ENCODE measurements around the gene KMT2D.

The KMT2D gene

GRCh38 chr12:49057888-49058287 lies 2.7 kb downstream of the KMT2D start:
- Histone ChIP-seq H3K9ac (ENCODE audit: low read depth, low read length, poor library complexity, severe bottlenecking) (peak overlapping the region; percentile 94), H3K27me3 (ENCODE audit: insufficient read depth, low read length, poor library complexity, severe bottlenecking) (peaks cover 12% of the 10 kb centered on the region), H4K20me1 (ENCODE audit: insufficient read depth, low read length, poor library complexity, severe bottlenecking) (peaks cover 70% of the 10 kb centered on the region), H3K9me3 (ENCODE audit: insufficient read depth, low read depth, low read length) (no peaks in the 10 kb centered on the region), H3K4me2 (ENCODE audit: low read depth, low read length, poor library complexity, severe bottlenecking) (peak overlapping the region; percentile 99), H3K4me1 (ENCODE audit: insufficient read depth, low read length, poor library complexity, severe bottlenecking) (peaks cover 30% of the 10 kb centered on the region), H2AFZ (ENCODE audit: low read length) (no peak overlapping the region), H3K4me3 (ENCODE audit: low read length, poor library complexity, severe bottlenecking) (peak overlapping the region; percentile 86), H3F3A (ENCODE audit: low read depth) (no peaks in the 10 kb centered on the region), H3K79me2 (ENCODE audit: insufficient read depth, low read length) (peaks cover 86% of the 10 kb centered on the region), H3K36me3 (ENCODE audit: insufficient read depth, low read length) (peaks cover 24% of the 10 kb centered on the region), H3K9me2 (replicated peaks; ENCODE audit: low read depth, low read length) (no peaks in the 10 kb centered on the region)
- TF ChIP-seq CTCF (conservative IDR thresholded peaks at IDR 0.05; ENCODE audit: low read length) (no peak), EZH2phosphoT487 (IDR thresholded peaks at IDR 0.05; ENCODE audit: borderline replicate concordance) (no peak)

GRCh38 chr12:49055978-49056754 lies 4.4 kb downstream of the KMT2D start:
- peak overlapping the region; percentile 94 for H3K9ac ChIP-seq (ENCODE audit: low read depth, low read length, poor library complexity, severe bottlenecking)
- H3K79me2 ChIP-seq (ENCODE audit: insufficient read depth, low read length) = peaks cover 91% of the 10 kb centered on the region
- TF ChIP-seq EZH2phosphoT487 (IDR thresholded peaks at IDR 0.05; ENCODE audit: borderline replicate concordance) (no peak), CTCF (conservative IDR thresholded peaks at IDR 0.05; ENCODE audit: low read length) (no peak)
- H2AFZ ChIP-seq (ENCODE audit: low read length) = no peak overlapping the region
- H3K27me3 ChIP-seq (ENCODE audit: insufficient read depth, low read length, poor library complexity, severe bottlenecking) = peaks cover 12% of the 10 kb centered on the region
- H3F3A ChIP-seq (ENCODE audit: low read depth) = no peaks in the 10 kb centered on the region
- peak overlapping the region; percentile 86 for H3K4me3 ChIP-seq (ENCODE audit: low read length, poor library complexity, severe bottlenecking)
- no peaks in the 10 kb centered on the region for H3K9me2 ChIP-seq (replicated peaks; ENCODE audit: low read depth, low read length)
- H3K4me2 ChIP-seq (ENCODE audit: low read depth, low read length, poor library complexity, severe bottlenecking) = peak overlapping the region; percentile 99
- no peaks in the 10 kb centered on the region for H3K9me3 ChIP-seq (ENCODE audit: insufficient read depth, low read depth, low read length)
- peaks cover 26% of the 10 kb centered on the region for H3K4me1 ChIP-seq (ENCODE audit: insufficient read depth, low read length, poor library complexity, severe bottlenecking)
- H4K20me1 ChIP-seq (ENCODE audit: insufficient read depth, low read length, poor library complexity, severe bottlenecking) = peaks cover 83% of the 10 kb centered on the region
- H3K36me3 ChIP-seq (ENCODE audit: insufficient read depth, low read length) = peaks cover 42% of the 10 kb centered on the region

- Histone ChIP-seq H3F3A (ENCODE audit: low read depth) (no peaks in the 10 kb centered on the region), H3K4me3 (ENCODE audit: low read length, poor library complexity, severe bottlenecking) (peak overlapping the region; percentile 86), H3K4me1 (ENCODE audit: insufficient read depth, low read length, poor library complexity, severe bottlenecking) (peaks cover 26% of the 10 kb centered on the region), H3K27me3 (ENCODE audit: insufficient read depth, low read length, poor library complexity, severe bottlenecking) (peaks cover 9% of the 10 kb centered on the region), H3K36me3 (ENCODE audit: insufficient read depth, low read length) (peaks cover 52% of the 10 kb centered on the region), H3K79me2 (ENCODE audit: insufficient read depth, low read length) (peaks cover 86% of the 10 kb centered on the region), H2AFZ (ENCODE audit: low read length) (no peak overlapping the region), H3K9me3 (ENCODE audit: insufficient read depth, low read depth, low read length) (no peaks in the 10 kb centered on the region), H3K9ac (ENCODE audit: low read depth, low read length, poor library complexity, severe bottlenecking) (peak overlapping the region; percentile 94), H4K20me1 (ENCODE audit: insufficient read depth, low read length, poor library complexity, severe bottlenecking) (peaks cover 91% of the 10 kb centered on the region), H3K4me2 (ENCODE audit: low read depth, low read length, poor library complexity, severe bottlenecking) (peak overlapping the region; percentile 99), H3K9me2 (replicated peaks; ENCODE audit: low read depth, low read length) (no peaks in the 10 kb centered on the region)
- TF ChIP-seq CTCF (conservative IDR thresholded peaks at IDR 0.05; ENCODE audit: low read length) (no peak), EZH2phosphoT487 (IDR thresholded peaks at IDR 0.05; ENCODE audit: borderline replicate concordance) (no peak)
These were observed 5.5 kb downstream of the KMT2D start for GRCh38 chr12:49055092-49055491.

All from Loucy (cell line).